Right lobe of liver (tissue), 6 donors: Measurements from ENCODE around the gene TENM4. TPM values are rescaled to one million over a fixed set of nuclear protein-coding genes. Genes with fewer than 3 reads are reported as not detected.

ENCODE experiments used
- ATAC-seq, 4 donors: fragments of 200-7000 bp; cut with Tn5 transposase; one replicate each; pipeline ENCODE4 v1.9.1; 2020; ENCODE audit warnings: mild to moderate bottlenecking in 4 of 4, moderate library complexity in 4 of 4
- DNase-seq, 3 donors: peaks; one replicate each; pipeline ENCODE4 v3.0.0-alpha.2; 2020
- H3K27ac ChIP-seq, 3 donors: fragments of 200-600 bp; one replicate each; pipeline ENCODE4 v1.8.0; 2022
- H3K27me3 ChIP-seq, 2 donors: fragments of 200-600 bp; one replicate each; pipeline ENCODE4 v1.8.0; 2022
- H3K36me3 ChIP-seq, 4 donors: fragments of 200-600 bp; sonication (generic) in 1 of 4; one replicate each; pipeline versions ENCODE4 v1.5.1 to v1.8.0; 2017 to 2022; ENCODE audit warnings: control low read depth in 1 of 4
- H3K4me1 ChIP-seq, 4 donors: fragments of 200-600 bp; sonication (generic) in 1 of 4; one replicate each; pipeline versions ENCODE4 v1.5.1 to v1.8.0; 2017 to 2022; ENCODE audit warnings: control low read depth in 1 of 4
- H3K4me3 ChIP-seq, 3 donors: fragments of 200-600 bp; one replicate each; pipeline ENCODE4 v1.8.0; 2022
- H3K9me3 ChIP-seq, 4 donors: fragments of 200-600 bp; sonication (generic) in 1 of 4; one replicate each; pipeline versions ENCODE4 v1.5.1 to v1.8.0; 2017 to 2022; ENCODE audit warnings: control low read depth in 1 of 4
- POLR2A ChIP-seq: fragments of 450-650 bp; IDR thresholded peaks from one replicate; pipeline ENCODE4 v1.6.1; 2017; ENCODE audit warnings: antibody characterized with exemption, mild to moderate bottlenecking
- WGBS: methylation state at CpG from one replicate; pipeline ENCODE4 v1.1.6; 2018; ENCODE audit warnings: low coverage, low lambda C conversion rate; ENCODE audit not compliant: insufficient coverage; ENCODE audit errors: missing lambda C conversion rate; 5-methylcytosine and 5-hydroxymethylcytosine counted together
- intact Hi-C, 2 donors: fragments of 100-400 bp; cut with DNase I; formaldehyde crosslinking; loops; one replicate each; pipeline versions ENCODE4 v1.11.2 to v1.14.1; 2022
- total RNA-seq, 6 experiments: library from RNA; depleted of rRNA in 2 of 6; stranded (reverse); fragments of >200 nt in 2 of 6; fragmentation: NEBNext Ultra II Directional in 3 of 6; extraction: Animal tissue kit (Norgen Biotek cat#: 25700) in 3 of 6; gene quantifications; one replicate each; pipeline versions ENCODE4 v1.1.0 to v1.2.4, GENCODE V29; 2016 to 2023
- TF ChIP-seq, protein P1 (sequence below), 4 donors: fragments of 200-600 bp in 3 of 4; fragments of 450-650 bp in 1 of 4; IDR thresholded peaks; one replicate each; pipeline versions ENCODE4 v1.5.1 to v1.8.0; 2016 to 2022; ENCODE audit warnings: antibody characterized with exemption in 4 of 4, mild to moderate bottlenecking in 2 of 4
- donor health status: DM: no; HTN: yes; CAD: no.
- donor health status: DM: no; HTN: no; CAD: no.
- donor health status: DM: no; HTN: no; CAD: no.
- donor health status: DM: no; HTN: yes; CAD: no.
- donor health status: DM: no; HTN: yes; CAD: no.

Gene TENM4
- total RNA-seq, 6 experiments from 2014 or later: 0.04 to 0.58 (median 0.14) TPM; not detected in 2

DNA sequence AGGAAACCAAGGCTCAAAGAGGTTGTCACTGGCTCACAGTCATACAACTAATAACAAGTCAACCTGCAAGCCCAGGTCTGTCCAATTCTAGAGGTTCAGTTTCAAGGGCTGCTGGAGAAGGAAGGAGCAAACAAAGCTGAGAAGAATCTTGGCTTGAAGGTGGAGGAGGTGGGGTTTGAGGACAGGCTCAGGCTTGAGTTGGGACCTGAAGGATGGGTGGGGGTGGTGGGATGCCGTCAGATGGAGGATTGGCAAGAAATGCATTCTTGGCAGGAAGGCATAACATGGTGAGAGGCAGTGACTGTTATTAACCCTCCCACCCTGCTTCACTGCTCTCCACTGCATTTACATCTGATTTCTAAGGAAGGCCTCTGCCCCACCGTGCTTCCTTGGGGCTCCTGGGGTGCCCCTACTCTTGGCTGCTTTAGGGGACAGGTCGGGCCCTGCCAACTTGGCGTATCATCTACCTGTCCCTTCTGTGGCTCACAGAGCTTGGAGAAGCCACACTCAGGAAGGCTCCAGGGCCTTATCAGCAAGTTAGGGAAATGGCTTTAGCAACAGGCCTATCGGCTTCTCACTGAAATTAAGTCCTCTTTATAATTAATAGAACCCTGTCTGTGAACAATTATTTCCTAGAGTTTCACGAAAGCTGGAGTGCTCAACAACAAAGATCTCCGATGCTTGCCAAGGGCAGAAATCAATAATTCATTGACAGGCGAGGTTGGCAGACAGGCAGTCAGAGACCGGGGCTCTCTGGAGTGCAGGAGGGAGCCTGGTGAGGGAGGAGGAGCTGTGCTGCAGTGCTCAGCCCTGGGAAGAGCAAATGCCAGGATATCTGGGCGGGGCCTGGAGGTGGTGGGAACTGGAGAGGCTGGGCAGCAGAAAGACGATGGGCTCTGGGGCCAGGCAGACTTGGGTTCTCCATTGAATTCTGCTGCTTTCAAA lies 781.2 kb downstream of the TENM4 start:
- Histone ChIP-seq H3K9me3 (no peaks in the 10 kb centered on the region), H3K27me3 (no peaks in the 10 kb centered on the region), H3K27ac (no peak overlapping the region), H3K36me3 (no peaks in the 10 kb centered on the region), H3K4me1 (peaks cover 0 to 4% (median 0%) of the 10 kb centered on the region in 4 donors), H3K4me3 (no peak overlapping the region)
- TF ChIP-seq POLR2A: no peak
- TF ChIP-seq, protein P1, sequence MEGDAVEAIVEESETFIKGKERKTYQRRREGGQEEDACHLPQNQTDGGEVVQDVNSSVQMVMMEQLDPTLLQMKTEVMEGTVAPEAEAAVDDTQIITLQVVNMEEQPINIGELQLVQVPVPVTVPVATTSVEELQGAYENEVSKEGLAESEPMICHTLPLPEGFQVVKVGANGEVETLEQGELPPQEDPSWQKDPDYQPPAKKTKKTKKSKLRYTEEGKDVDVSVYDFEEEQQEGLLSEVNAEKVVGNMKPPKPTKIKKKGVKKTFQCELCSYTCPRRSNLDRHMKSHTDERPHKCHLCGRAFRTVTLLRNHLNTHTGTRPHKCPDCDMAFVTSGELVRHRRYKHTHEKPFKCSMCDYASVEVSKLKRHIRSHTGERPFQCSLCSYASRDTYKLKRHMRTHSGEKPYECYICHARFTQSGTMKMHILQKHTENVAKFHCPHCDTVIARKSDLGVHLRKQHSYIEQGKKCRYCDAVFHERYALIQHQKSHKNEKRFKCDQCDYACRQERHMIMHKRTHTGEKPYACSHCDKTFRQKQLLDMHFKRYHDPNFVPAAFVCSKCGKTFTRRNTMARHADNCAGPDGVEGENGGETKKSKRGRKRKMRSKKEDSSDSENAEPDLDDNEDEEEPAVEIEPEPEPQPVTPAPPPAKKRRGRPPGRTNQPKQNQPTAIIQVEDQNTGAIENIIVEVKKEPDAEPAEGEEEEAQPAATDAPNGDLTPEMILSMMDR (IDR thresholded peaks at IDR 0.05): no peak
- DNase-seq (peak; percentile 66 to 81 (median 69)), ATAC-seq (peak; percentile 92 to 99 (median 97))
- 22% methylated on average over 6 of the region's 11 CpGs for WGBS
- intact Hi-C loops: loop anchor here (10.0 kb wide), 3 partner anchors 55 to 425 kb away; no protein-coding TSS in a partner anchor

DNA sequence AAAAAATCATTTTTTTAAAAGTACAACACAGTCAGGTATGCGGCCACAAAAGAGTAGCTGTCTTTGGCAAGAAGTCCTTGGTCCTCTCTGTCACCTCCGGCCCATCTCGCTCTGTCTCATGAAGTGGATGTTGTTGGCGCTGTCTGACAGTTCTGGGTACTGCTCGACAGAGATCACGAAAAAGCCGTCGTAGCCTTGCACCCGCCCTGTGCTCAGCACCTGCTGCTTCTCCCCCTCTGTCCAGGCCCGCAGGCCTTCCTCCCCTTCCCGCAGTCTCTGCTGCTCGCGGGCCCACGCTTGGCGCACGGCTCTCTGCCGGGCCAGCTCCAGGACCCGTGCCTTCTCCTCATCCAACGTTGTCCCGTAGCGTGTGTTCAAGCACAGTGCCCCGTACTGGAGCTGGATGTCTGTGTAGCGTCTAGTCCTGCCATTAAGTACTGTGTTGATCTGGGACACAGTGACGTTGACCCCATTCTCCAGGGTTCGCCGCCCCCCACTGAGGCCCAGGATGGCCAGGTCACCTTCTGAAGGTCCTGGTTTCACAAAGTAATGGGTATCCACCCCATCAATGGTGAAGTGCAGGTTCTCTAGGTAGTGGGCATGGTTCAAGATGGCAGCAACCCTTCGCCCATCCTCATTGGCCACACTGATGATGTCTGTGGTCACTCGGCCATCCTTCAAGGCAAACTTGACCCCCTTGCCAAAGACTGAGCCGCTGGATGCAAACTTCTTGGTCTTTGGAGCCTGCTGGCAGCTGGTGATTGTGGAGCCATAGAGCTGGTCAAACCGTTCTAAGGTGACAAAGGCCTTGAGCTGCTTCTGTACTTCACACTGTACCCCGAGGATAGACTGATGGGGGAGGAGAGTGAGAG lies 782.6 kb downstream of the TENM4 start:
- TF ChIP-seq, protein P1 (IDR thresholded peaks at IDR 0.05): no peak
- TF ChIP-seq POLR2A: no peak
- Histone ChIP-seq H3K27me3 (no peaks in the 10 kb centered on the region), H3K4me1 (peaks cover 0 to 4% (median 0%) of the 10 kb centered on the region in 4 donors), H3K9me3 (no peaks in the 10 kb centered on the region), H3K27ac (no peak overlapping the region), H3K36me3 (no peaks in the 10 kb centered on the region), H3K4me3 (no peak overlapping the region)
- DNase-seq: no peak
- ATAC-seq: no peak
- WGBS: 91% methylated on average over 18 of the region's 31 CpGs
- intact Hi-C loops: loop anchor here (10.0 kb wide), 3 partner anchors 57 to 427 kb away; no protein-coding TSS in a partner anchor

DNA sequence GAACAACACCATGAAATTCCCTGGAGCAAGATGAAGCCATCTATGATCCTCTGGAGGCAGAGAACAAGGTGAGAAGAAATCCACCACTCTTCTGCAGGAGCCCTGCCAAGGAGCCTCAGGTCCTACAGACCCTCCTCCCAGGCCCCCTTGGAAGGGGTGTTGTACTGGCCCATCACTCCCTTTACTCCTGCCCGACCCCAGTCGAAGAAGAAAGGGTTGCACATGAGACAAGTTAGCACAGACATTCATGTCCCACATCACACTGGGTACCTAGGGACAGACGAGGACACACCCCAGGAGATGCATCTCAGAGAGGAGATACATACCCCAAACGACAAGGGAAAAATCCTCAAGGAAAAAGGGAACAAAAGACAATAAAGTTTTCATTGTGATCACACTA lies 783.4 kb downstream of the TENM4 start:
- WGBS: 49% methylated on average over 4 of the region's 4 CpGs
- H3K4me3 ChIP-seq: no peak overlapping the region
- no peak for DNase-seq
- no peaks in the 10 kb centered on the region for H3K27me3 ChIP-seq
- no peaks in the 10 kb centered on the region for H3K36me3 ChIP-seq
- H3K9me3 ChIP-seq: no peaks in the 10 kb centered on the region
- TF ChIP-seq, protein P1 (IDR thresholded peaks at IDR 0.05): no peak
- TF ChIP-seq POLR2A: no peak
- intact Hi-C loops: loop anchor here (10.0 kb wide), 3 partner anchors 57 to 427 kb away; no protein-coding TSS in a partner anchor
- peaks cover 0 to 4% (median 0%) of the 10 kb centered on the region in 4 donors for H3K4me1 ChIP-seq
- ATAC-seq: no peak
- no peak overlapping the region for H3K27ac ChIP-seq

DNA sequence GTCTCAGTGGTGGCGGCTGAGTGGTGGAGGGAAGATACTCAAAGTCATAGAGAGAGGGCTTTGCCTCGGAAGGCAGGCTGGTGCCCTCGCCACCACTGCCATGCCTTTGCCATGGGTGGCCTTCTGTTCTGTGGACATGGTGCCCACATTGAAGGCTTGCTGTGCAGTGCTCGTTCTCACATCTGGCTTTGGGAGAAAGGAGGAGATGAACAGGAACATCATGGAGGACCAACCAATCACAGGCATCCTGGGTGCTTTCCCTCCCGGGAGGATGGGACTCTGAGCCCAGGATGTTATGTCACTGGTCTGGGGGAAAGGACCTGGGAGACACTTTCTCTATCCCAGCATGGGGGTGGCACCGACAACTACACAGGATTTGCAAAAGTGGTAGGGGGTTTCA lies 783.8 kb downstream of the TENM4 start:
- H3K27ac ChIP-seq: no peak overlapping the region
- intact Hi-C loops: loop anchor here (10.0 kb wide), 3 partner anchors 58 to 428 kb away; no protein-coding TSS in a partner anchor
- H3K27me3 ChIP-seq: no peaks in the 10 kb centered on the region
- peaks cover 0 to 4% (median 0%) of the 10 kb centered on the region in 4 donors for H3K4me1 ChIP-seq
- TF ChIP-seq, protein P1 (IDR thresholded peaks at IDR 0.05): no peak
- TF ChIP-seq POLR2A: no peak
- no peaks in the 10 kb centered on the region for H3K9me3 ChIP-seq
- no peak for ATAC-seq
- 39% methylated on average over 3 of the region's 6 CpGs for WGBS
- no peak overlapping the region for H3K4me3 ChIP-seq
- H3K36me3 ChIP-seq: no peaks in the 10 kb centered on the region
- DNase-seq: no peak
